Hepatocyte (in vitro differentiated cells): ENCODE measurements around the gene CEACAM8. TPM values are rescaled to one million over a fixed set of nuclear protein-coding genes. Genes with fewer than 3 reads are reported as not detected.

Source experiments
- DNase-seq: peaks from one replicate; pipeline ENCODE4 v3.0.0-alpha.2; 2016; ENCODE audit warnings: low spot score
- H2AFZ ChIP-seq: fragments of 200-600 bp; sonication (generic); 2 replicates; pipeline ENCODE4 v1.6.0; 2016; ENCODE audit warnings: antibody characterized with exemption, mild to moderate bottlenecking
- H3K27ac ChIP-seq: fragments of 200-600 bp; sonication (generic); 2 replicates; pipeline ENCODE4 v1.5.1; 2016; ENCODE audit warnings: mild to moderate bottlenecking
- H3K27me3 ChIP-seq: fragments of 200-600 bp; sonication (generic); 2 replicates; pipeline ENCODE4 v1.6.1; 2016
- H3K36me3 ChIP-seq: fragments of 200-600 bp; sonication (generic); replicated peaks from 2 replicates; pipeline ENCODE4 v1.5.1; 2016; ENCODE audit warnings: low read depth; ENCODE audit not compliant: insufficient read depth
- H3K4me1 ChIP-seq: fragments of 200-600 bp; sonication (generic); 2 replicates; pipeline ENCODE4 v1.5.1; 2016; ENCODE audit warnings: mild to moderate bottlenecking, moderate library complexity; ENCODE audit not compliant: insufficient read depth
- H3K4me2 ChIP-seq: fragments of 200-600 bp; sonication (generic); 2 replicates; pipeline ENCODE4 v1.6.0; 2016
- H3K4me3 ChIP-seq: fragments of 200-600 bp; sonication (generic); 2 replicates; pipeline ENCODE4 v1.5.1; 2016; ENCODE audit warnings: mild to moderate bottlenecking
- H3K79me2 ChIP-seq: fragments of 200-600 bp; sonication (generic); 2 replicates; pipeline ENCODE4 v1.6.0; 2017; ENCODE audit warnings: mild to moderate bottlenecking
- H3K9me2 ChIP-seq: fragments of 200-600 bp; sonication (generic); replicated peaks from 2 replicates; pipeline ENCODE4 v1.6.0; 2017; ENCODE audit warnings: mild to moderate bottlenecking; ENCODE audit not compliant: insufficient read depth
- H3K9me3 ChIP-seq: fragments of 200-600 bp; sonication (generic); 2 replicates; pipeline ENCODE4 v1.5.1; 2016; ENCODE audit warnings: low read depth, mild to moderate bottlenecking
- H4K20me1 ChIP-seq: fragments of 200-600 bp; sonication (generic); 2 replicates; pipeline ENCODE4 v1.6.0; 2016; ENCODE audit warnings: mild to moderate bottlenecking; ENCODE audit not compliant: insufficient read depth, poor library complexity, severe bottlenecking
- CTCF ChIP-seq: fragments of 200-600 bp; sonication (generic); IDR thresholded peaks from 2 replicates; pipeline ENCODE4 v1.5.1; 2016; ENCODE audit warnings: antibody characterized with exemption, mild to moderate bottlenecking; ENCODE audit not compliant: poor library complexity
- EZH2 ChIP-seq: fragments of 200-600 bp; sonication (generic); IDR thresholded peaks from 2 replicates; pipeline ENCODE4 v1.6.1; 2016; ENCODE audit warnings: antibody characterized with exemption, mild to moderate bottlenecking, borderline replicate concordance
- EZH2phosphoT487 ChIP-seq: fragments of 200-600 bp; sonication (generic); IDR thresholded peaks from one replicate; pipeline ENCODE4 v1.6.1; 2018; ENCODE audit warnings: antibody characterized with exemption, mild to moderate bottlenecking, low read depth, moderate library complexity; ENCODE audit not compliant: unreplicated experiment, severe bottlenecking
- WGBS: methylation state at CpG from one replicate; pipeline ENCODE4 v1.1.6; 2016; ENCODE audit warnings: low lambda C conversion rate; ENCODE audit errors: missing lambda C conversion rate; 5-methylcytosine and 5-hydroxymethylcytosine counted together
- polyA plus RNA-seq: library from polyadenylated mRNA; unstranded; fragments of >200 nt; fragmentation: Nextera tagmentation; extraction: Ambion mirVana; gene quantifications from 2 replicates; pipeline ENCODE4 v1.2.1, GENCODE V29; 2016
- total RNA-seq: library from RNA; depleted of rRNA; stranded (reverse); fragments of >200 nt; gene quantifications from 2 replicates; pipeline ENCODE4 v1.2.3, GENCODE V29; 2014

CEACAM8 gene
- total and polyA plus RNA-seq, 2 experiments from 2014 or later, result not detected

DNA sequence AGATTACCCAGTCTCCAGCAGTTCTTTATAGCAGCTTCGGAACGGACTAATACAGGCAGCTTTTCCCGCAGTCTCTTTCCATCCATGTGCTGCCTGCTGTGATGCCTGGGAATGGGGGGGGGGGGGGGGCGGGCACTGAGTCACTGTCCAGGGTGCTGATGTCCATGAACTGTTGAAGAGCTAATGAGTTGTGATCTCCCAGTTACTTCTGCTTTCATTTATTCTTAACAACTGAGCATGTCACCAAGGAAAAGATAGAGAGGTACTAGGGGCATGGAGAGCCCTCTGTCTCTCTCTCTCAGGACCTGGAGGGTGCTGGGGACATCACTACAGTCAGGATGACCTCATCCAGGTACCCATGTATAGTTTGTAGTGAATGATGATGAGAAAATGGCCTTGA, 46.2 kb downstream of the CEACAM8 start:
- Histone ChIP-seq H2AFZ (no peak overlapping the region), H3K36me3 (no peaks in the 10 kb centered on the region), H3K9me2 (no peaks in the 10 kb centered on the region), H3K4me2 (no peak overlapping the region), H3K79me2 (no peaks in the 10 kb centered on the region), H3K4me1 (no peaks in the 10 kb centered on the region), H4K20me1 (no peaks in the 10 kb centered on the region), H3K4me3 (no peak overlapping the region), H3K27me3 (no peaks in the 10 kb centered on the region), H3K27ac (no peak overlapping the region), H3K9me3 (no peaks in the 10 kb centered on the region)
- WGBS, result 64% methylated on average over 4 of the region's 4 CpGs
- TF ChIP-seq EZH2phosphoT487, result no peak
- TF ChIP-seq CTCF, result no peak
- TF ChIP-seq EZH2, result no peak
- no peak for DNase-seq

- H3K9me3 ChIP-seq, result no peaks in the 10 kb centered on the region
- H3K9me2 ChIP-seq, result no peaks in the 10 kb centered on the region
- H3K4me3 ChIP-seq, result no peak overlapping the region
- H3K27ac ChIP-seq, result no peak overlapping the region
- no peaks in the 10 kb centered on the region for H3K79me2 ChIP-seq
- TF ChIP-seq CTCF, result no peak
- TF ChIP-seq EZH2, result no peak
- TF ChIP-seq EZH2phosphoT487, result no peak
- H3K27me3 ChIP-seq, result no peaks in the 10 kb centered on the region
- no peak for DNase-seq
- no peak overlapping the region for H3K4me2 ChIP-seq
- 54% methylated on average over 2 of the region's 2 CpGs for WGBS
- H3K36me3 ChIP-seq, result no peaks in the 10 kb centered on the region
- no peaks in the 10 kb centered on the region for H4K20me1 ChIP-seq
- H3K4me1 ChIP-seq, result no peaks in the 10 kb centered on the region
- H2AFZ ChIP-seq, result no peak overlapping the region
Measured at GRCh38 chr19:42547929-42548328, 46.8 kb downstream of the CEACAM8 start.

GRCh38 chr19:42546831-42547500, 47.8 kb downstream of the CEACAM8 start:
- Histone ChIP-seq H3K9me2 (no peaks in the 10 kb centered on the region), H3K27ac (no peak overlapping the region), H3K36me3 (no peaks in the 10 kb centered on the region), H3K4me2 (no peak overlapping the region), H3K4me3 (no peak overlapping the region), H4K20me1 (no peaks in the 10 kb centered on the region), H3K79me2 (no peaks in the 10 kb centered on the region), H3K4me1 (no peaks in the 10 kb centered on the region), H3K9me3 (no peaks in the 10 kb centered on the region), H3K27me3 (no peaks in the 10 kb centered on the region), H2AFZ (no peak overlapping the region)
- 82% methylated on average over 4 of the region's 4 CpGs for WGBS
- DNase-seq, result no peak
- TF ChIP-seq CTCF (no peak), EZH2 (no peak), EZH2phosphoT487 (no peak)

GRCh38 chr19:42544146-42544545, 50.6 kb downstream of the CEACAM8 start:
- Histone ChIP-seq H3K27me3 (no peaks in the 10 kb centered on the region), H3K36me3 (no peaks in the 10 kb centered on the region), H3K9me3 (no peaks in the 10 kb centered on the region), H3K27ac (no peak overlapping the region), H4K20me1 (no peaks in the 10 kb centered on the region), H3K9me2 (no peaks in the 10 kb centered on the region), H3K4me2 (no peak overlapping the region), H3K79me2 (no peaks in the 10 kb centered on the region), H3K4me1 (no peaks in the 10 kb centered on the region), H3K4me3 (no peak overlapping the region), H2AFZ (no peak overlapping the region)
- TF ChIP-seq EZH2phosphoT487 (no peak), CTCF (no peak), EZH2 (no peak)
- DNase-seq, result no peak
- 75% methylated on average over 4 of the region's 4 CpGs for WGBS
